Measurements from ENCODE around the gene FYTTD1. TPM values are rescaled to one million over a fixed set of nuclear protein-coding genes. Genes with fewer than 3 reads are reported as not detected.

The FYTTD1 gene
- total and polyA plus RNA-seq, 4 experiments from 2014 or later, result 60.0 to 120 (median 79.4) TPM

Other genes with a start within 250 kb of the FYTTD1 start
- 10 to 100 TPM; 60.9 to 61.1 TPM for gene BDH1, start 193.9 kb upstream of the FYTTD1 start, total RNA-seq
- gene BDH1, start 193.9 kb upstream of the FYTTD1 start, polyA plus RNA-seq, result 10 to 100 TPM; 22.3 to 25.2 TPM
- 10 to 100 TPM; 64.0 to 69.6 TPM for gene RUBCN, start 13.0 kb upstream of the FYTTD1 start, total RNA-seq
- 10 to 100 TPM; 13.2 to 26.5 TPM for gene RUBCN, start 13.0 kb upstream of the FYTTD1 start, polyA plus RNA-seq
- gene LRCH3, start 41.4 kb downstream of the FYTTD1 start, total RNA-seq, result 10 to 100 TPM; 76.0 to 87.7 TPM
- gene LRCH3, start 41.4 kb downstream of the FYTTD1 start, polyA plus RNA-seq, result 10 to 100 TPM in 1 of 2 donors, 1 to 10 TPM in 1; 7.4 to 21.5 TPM
- 1,000 to 10,000 TPM; 1,716 to 1,772 TPM for gene RPL35A, start 200.3 kb downstream of the FYTTD1 start, total RNA-seq
- 1,000 to 10,000 TPM; 1,277 to 2,056 TPM for gene RPL35A, start 200.3 kb downstream of the FYTTD1 start, polyA plus RNA-seq
- gene LMLN, start 210.3 kb downstream of the FYTTD1 start, total RNA-seq, result 1 to 10 TPM; 5.9 to 6.5 TPM
- 1 to 10 TPM; 1.9 to 3.0 TPM for gene LMLN, start 210.3 kb downstream of the FYTTD1 start, polyA plus RNA-seq